ENCODE measurements around the gene RHAG.

- TF ChIP-seq CTCF (IDR thresholded peaks at IDR 0.05) (no peak), ZNF121 (CRISPR knock-in tag; IDR thresholded peaks at IDR 0.05) (no peak), USF2 (CRISPR knock-in tag; IDR thresholded peaks at IDR 0.05) (no peak), TCF7 (CRISPR knock-in tag; IDR thresholded peaks at IDR 0.05; ENCODE audit: low read depth) (no peak), FOXJ3 (CRISPR knock-in tag; IDR thresholded peaks at IDR 0.05; ENCODE audit: borderline replicate concordance) (no peak), ZNF232 (CRISPR knock-in tag; IDR thresholded peaks at IDR 0.05) (no peak), JUN (CRISPR knock-in tag; IDR thresholded peaks at IDR 0.05) (no peak), ZBTB43 (CRISPR knock-in tag; IDR thresholded peaks at IDR 0.05) (no peak), CREB1 (CRISPR knock-in tag; IDR thresholded peaks at IDR 0.05) (no peak), SMAD4 (CRISPR knock-in tag; IDR thresholded peaks at IDR 0.05) (no peak), IRF2 (CRISPR knock-in tag; IDR thresholded peaks at IDR 0.05; ENCODE audit: borderline replicate concordance, low read depth) (no peak)
- TF ChIP-seq, protein P1, sequence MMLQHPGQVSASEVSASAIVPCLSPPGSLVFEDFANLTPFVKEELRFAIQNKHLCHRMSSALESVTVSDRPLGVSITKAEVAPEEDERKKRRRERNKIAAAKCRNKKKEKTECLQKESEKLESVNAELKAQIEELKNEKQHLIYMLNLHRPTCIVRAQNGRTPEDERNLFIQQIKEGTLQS (CRISPR knock-in tag; conservative IDR thresholded peaks at IDR 0.05), result no peak
- TF ChIP-seq, protein P2, sequence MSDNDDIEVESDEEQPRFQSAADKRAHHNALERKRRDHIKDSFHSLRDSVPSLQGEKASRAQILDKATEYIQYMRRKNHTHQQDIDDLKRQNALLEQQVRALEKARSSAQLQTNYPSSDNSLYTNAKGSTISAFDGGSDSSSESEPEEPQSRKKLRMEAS (CRISPR knock-in tag; IDR thresholded peaks at IDR 0.05), result no peak
Observed at GRCh38 chr6:49675816-49676215, 39.2 kb upstream of the RHAG start.

Data from WTC11 (cell line).